K562 (cell line): ENCODE measurements around the gene BAIAP3. TPM values are rescaled to one million over a fixed set of nuclear protein-coding genes. Genes with fewer than 3 reads are reported as not detected.

Source experiments
- ATAC-seq: fragments of 200-7000 bp; cut with Tn5 transposase; 3 replicates; pipeline ENCODE4 v1.9.1; 2020; ENCODE audit warnings: moderate library complexity
- BruUV-seq: library from RNA; stranded (reverse); fragments of 400-500 nt; replicated peaks from 2 replicates; lab custom pipeline; 2021; lab: Mats Ljungman, UMichigan
- CTCF ChIA-PET: fragments of 300-600 bp; formaldehyde crosslinking; extraction: SDS; loops from one replicate; lab custom pipeline; 2021; ENCODE audit warnings: low intra/inter-chr PET ratio; lab: Yijun Ruan, JAX
- POLR2A ChIA-PET: fragments of 300-600, 350-650 bp; sonication (Branson Sonifier 250); formaldehyde crosslinking; extraction: SDS; loops from one replicate; lab custom pipeline; 2021; ENCODE audit warnings: antibody characterized with exemption, inconsistent platforms; lab: Yijun Ruan, JAX
- DNase-seq, 4 experiments: peaks; one replicate each; pipeline versions ENCODE4 v3.0.0 to v3.0.0-alpha.2; 2011 to 2018; ENCODE audit warnings: low spot score in 3 of 4, mixed read lengths in 3 of 4; ENCODE audit errors: extremely low read depth in 1 of 4
- FAIRE-seq: peaks from 2 replicates; lab custom pipeline; 2011; peaks lifted over from hg19 to GRCh38; lab: Jason Lieb, UNC
- H2AFZ ChIP-seq: 2 replicates; pipeline ENCODE4 v1.6.0; 2011; ENCODE audit warnings: low read depth, low read length, control low read depth, inconsistent platforms
- H3K27ac ChIP-seq: fragments of 200-600 bp; 3 replicates; pipeline ENCODE4 v1.8.0; 2011; ENCODE audit warnings: low read depth, mild to moderate bottlenecking, control low read depth, inconsistent platforms, low read length, moderate library complexity, mixed read lengths; ENCODE audit errors: extremely low read depth
- H3K27me3 ChIP-seq, 2 experiments: fragments of 300-600 bp in 1 of 2; 2 replicates in 1 of 2; 3 replicates in 1 of 2; pipeline versions ENCODE4 v1.6.0 to v1.8.0; 2011; ENCODE audit warnings: inconsistent platforms in 2 of 2, low read length in 2 of 2, mild to moderate bottlenecking in 1 of 2, mixed read lengths in 1 of 2, moderate library complexity in 1 of 2; ENCODE audit not compliant: control insufficient read depth in 2 of 2, insufficient read depth in 2 of 2
- H3K36me3 ChIP-seq: fragments of 300-600 bp; 3 replicates; pipeline ENCODE4 v1.8.0; 2011; ENCODE audit warnings: mild to moderate bottlenecking, low read length, inconsistent platforms; ENCODE audit not compliant: control insufficient read depth, insufficient read depth
- H3K4me1 ChIP-seq, 2 experiments: fragments of 200-600 bp in 1 of 2; replicated peaks in 1 of 2; 2 replicates in 1 of 2; 3 replicates in 1 of 2; pipeline versions ENCODE4 v1.5.1 to v1.8.0; 2011; ENCODE audit warnings: inconsistent platforms in 2 of 2, low read length in 2 of 2, mild to moderate bottlenecking in 1 of 2, mixed read lengths in 1 of 2, moderate library complexity in 1 of 2; ENCODE audit not compliant: control insufficient read depth in 2 of 2, insufficient read depth in 2 of 2
- H3K4me2 ChIP-seq: 2 replicates; pipeline ENCODE4 v1.6.1; 2011; ENCODE audit warnings: low read length, control low read depth, inconsistent platforms, mixed read lengths; ENCODE audit not compliant: insufficient read depth
- H3K4me3 ChIP-seq: fragments of 200-600 bp; sonication (generic), shearing (Covaris generic); 2 replicates; pipeline ENCODE4 v1.5.1; 2016; ENCODE audit warnings: control low read depth, inconsistent platforms
- H3K79me2 ChIP-seq: fragments of 200-600 bp; 3 replicates; pipeline ENCODE4 v1.8.0; 2011; ENCODE audit warnings: low read length, inconsistent platforms; ENCODE audit not compliant: control insufficient read depth, insufficient read depth
- H3K9ac ChIP-seq, 2 experiments: 2 replicates each; pipeline versions ENCODE4 v1.6.0 to v1.6.1; 2011; ENCODE audit warnings: low read depth in 2 of 2, low read length in 2 of 2, control low read depth in 1 of 2, inconsistent platforms in 1 of 2, mild to moderate bottlenecking in 1 of 2, mixed read lengths in 1 of 2; ENCODE audit not compliant: insufficient read depth in 1 of 2
- H3K9me1 ChIP-seq: one replicate; pipeline ENCODE4 v1.6.0; 2011; ENCODE audit warnings: inconsistent platforms, mild to moderate bottlenecking, low read length, moderate library complexity; ENCODE audit not compliant: control insufficient read depth, insufficient read depth
- H3K9me3 ChIP-seq: replicated peaks from 2 replicates; pipeline ENCODE4 v1.5.1; 2011; ENCODE audit warnings: low read depth, low read length, inconsistent platforms; ENCODE audit not compliant: control insufficient read depth, insufficient read depth
- H4K20me1 ChIP-seq: replicated peaks from 2 replicates; pipeline ENCODE4 v1.6.1; 2011; ENCODE audit warnings: low read length, inconsistent platforms, mixed read lengths; ENCODE audit not compliant: control insufficient read depth, insufficient read depth
- CTCF ChIP-seq, 3 experiments: IDR thresholded peaks in 2 of 3; conservative IDR thresholded peaks in 1 of 3; 2 replicates each; pipeline ENCODE4 v1.5.1; 2011 to 2012; ENCODE audit warnings: low read length in 3 of 3, mild to moderate bottlenecking in 3 of 3, control low read depth in 2 of 3, improper control_type of control experiment in 1 of 3, inconsistent platforms in 1 of 3, low read depth in 1 of 3, mixed read lengths in 1 of 3, moderate library complexity in 1 of 3; ENCODE audit not compliant: insufficient read depth in 2 of 3
- MYNN ChIP-seq, 2 experiments: sonication (generic); formaldehyde crosslinking in 1 of 2; IDR thresholded peaks; 2 replicates each; pipeline versions ENCODE4 v1.5.0 to v1.6.1; 2016 to 2020; ENCODE audit warnings: antibody characterized with exemption in 1 of 2, missing genetic modification reagents in 1 of 2
- SAP30 ChIP-seq: fragments of 200-600 bp; sonication (generic); IDR thresholded peaks from 2 replicates; pipeline ENCODE4 v1.6.1; 2012; ENCODE audit warnings: borderline replicate concordance, low read depth, mild to moderate bottlenecking, moderate library complexity, low read length, control low read depth, inconsistent platforms; ENCODE audit not compliant: insufficient read depth, poor library complexity, severe bottlenecking
- SLC30A9 ChIP-seq: fragments of 250-450 bp; sonication (Bioruptor Pico); IDR thresholded peaks from 2 replicates; pipeline ENCODE4 v1.8.0; 2022; ENCODE audit warnings: mild to moderate bottlenecking, moderate library complexity
- SMC3 ChIP-seq: conservative IDR thresholded peaks from 2 replicates; pipeline ENCODE4 v1.6.1; 2011; ENCODE audit warnings: low read depth, low read length, improper control_type of control experiment; ENCODE audit not compliant: insufficient read depth
- ZBTB17 ChIP-seq: fragments of 450-650 bp; formaldehyde crosslinking; IDR thresholded peaks from 2 replicates; pipeline ENCODE4 v1.4.0; 2020; ENCODE audit warnings: mild to moderate bottlenecking
- WGBS: fragments of 100-300 bp; shearing (Covaris generic); methylation state at CpG from one replicate; pipeline ENCODE4 v1.1.6; 2016; ENCODE audit warnings: low coverage, mixed read lengths; ENCODE audit not compliant: insufficient coverage; ENCODE audit errors: missing lambda C conversion rate; 5-methylcytosine and 5-hydroxymethylcytosine counted together
- in situ Hi-C: fragments of 300-500 bp; cut with MboI; formaldehyde crosslinking; loops from 4 replicates; pipeline ENCODE4 v1.15.0; 2018; ENCODE audit warnings: inconsistent platforms, mixed read lengths
- intact Hi-C: fragments of 100-400 bp; cut with micrococcal nuclease; formaldehyde crosslinking; loops from 2 replicates; pipeline ENCODE4 v1.14.2; 2022
- polyA plus RNA-seq, 8 experiments: library from polyadenylated mRNA; depleted of rRNA in 4 of 8; stranded (reverse) in 5 of 8; unstranded in 3 of 8; fragments of >200 nt; fragmentation: Nextera tagmentation in 2 of 8; fragmentation: Illumina TruSeq in 1 of 8; extraction: Ambion mirVana in 2 of 8; extraction: Trizol in 1 of 8; gene quantifications; 2 replicates each; pipeline versions ENCODE4 v1.2.1 to v1.2.3, GENCODE V29; 2011 to 2014; ENCODE audit warnings: inconsistent platforms in 1 of 8, missing spikeins in 1 of 8
- total RNA-seq, 7 experiments: library from RNA; depleted of rRNA in 6 of 7; stranded (reverse); fragments of >200 nt in 6 of 7; fragmentation: Illumina TruSeq in 2 of 7; extraction: Trizol in 2 of 7; gene quantifications; 2 replicates each; pipeline versions ENCODE4 v1.2.1 to v1.2.3, GENCODE V29; 2011 to 2021; ENCODE audit warnings: low replicate concordance in 1 of 7
- TF ChIP-seq, protein P1 (sequence below): fragments of 450-650 bp; IDR thresholded peaks from 2 replicates; pipeline ENCODE4 v1.6.1; 2016; ENCODE audit warnings: low read depth, mild to moderate bottlenecking, moderate library complexity

The BAIAP3 gene
- total and polyA plus RNA-seq, 9 of the 15 experiments (the other 6 are each of a cell fraction or from before 2014, with no cell fraction given) = 0.03 to 4.5 (median 0.57) TPM; not detected in 1

GRCh38 chr16:1346422-1347285 is 13.2 kb downstream of the BAIAP3 start:
- no peak overlapping the region for H3K4me3 ChIP-seq
- H3K79me2 ChIP-seq = peaks cover 12% of the 10 kb centered on the region
- H3K27me3 ChIP-seq = no peaks in the 10 kb centered on the region
- peak overlapping the region in 1 of 2 experiments; percentile 43; a peak in 1 of 4 replicates for H3K9ac ChIP-seq
- peaks cover 14% of the 10 kb centered on the region for H4K20me1 ChIP-seq
- H3K9me1 ChIP-seq = no peaks in the 10 kb centered on the region
- no peaks in the 10 kb centered on the region for H3K9me3 ChIP-seq
- no TSS peak for BruUV-seq
- ATAC-seq (peak; percentile 27), FAIRE-seq (peak; percentile 49), DNase-seq (peak in 1 of 4 experiments; percentile 48)
- ChIA-PET POLR2A (interaction anchor here (0.9 to 1.7 kb wide), 4 partner anchors 11 to 74 kb away, joined by 3 to 7 read pairs (median 4); partner anchors contain the start of gene UQCC4), CTCF (interaction anchor here (0.6 kb wide), 1 partner anchor 549 kb away, joined by 4 read pairs; no protein-coding TSS in a partner anchor)
- H3K27ac ChIP-seq = no peak overlapping the region
- in situ Hi-C loops (no loop called here), intact Hi-C loops (loop anchor here (10.0 kb wide), 1 partner anchor 52 kb away; no protein-coding TSS in a partner anchor)
- no peak overlapping the region for H2AFZ ChIP-seq
- 33% methylated on average over 17 of the region's 34 CpGs for WGBS
- peaks cover 9 to 91% of the 10 kb centered on the region in 2 experiments for H3K4me1 ChIP-seq
- H3K36me3 ChIP-seq = peaks cover 22% of the 10 kb centered on the region; the same call in 1 of the 3 replicates
- no peak overlapping the region for H3K4me2 ChIP-seq
- TF ChIP-seq, protein P1, sequence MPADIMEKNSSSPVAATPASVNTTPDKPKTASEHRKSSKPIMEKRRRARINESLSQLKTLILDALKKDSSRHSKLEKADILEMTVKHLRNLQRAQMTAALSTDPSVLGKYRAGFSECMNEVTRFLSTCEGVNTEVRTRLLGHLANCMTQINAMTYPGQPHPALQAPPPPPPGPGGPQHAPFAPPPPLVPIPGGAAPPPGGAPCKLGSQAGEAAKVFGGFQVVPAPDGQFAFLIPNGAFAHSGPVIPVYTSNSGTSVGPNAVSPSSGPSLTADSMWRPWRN = no peak
- TF ChIP-seq CTCF (IDR thresholded peaks at IDR 0.05 in 2 of 3, conservative IDR thresholded peaks at IDR 0.05 in 1 of 3; ENCODE audit: insufficient read depth in 2 of 3, low read depth in 1 of 3, low read length in 3 of 3) = peak; percentile 56 to 62 (median 57)
- no peak for TF ChIP-seq SAP30
- no peak for TF ChIP-seq ZBTB17 (CRISPR knock-in tag)
- no peak for TF ChIP-seq MYNN (IDR thresholded peaks at IDR 0.05)
- TF ChIP-seq MYNN (CRISPR knock-in tag; IDR thresholded peaks at IDR 0.05) = no peak
- TF ChIP-seq SLC30A9 (CRISPR knock-in tag) = no peak
- no peak for TF ChIP-seq SMC3
